ENCODE measurements around the gene HBZ. TPM values are rescaled to one million over a fixed set of nuclear protein-coding genes. Genes with fewer than 3 reads are reported as not detected.

Gene HBZ
- total and polyA plus RNA-seq, 2 of the 8 experiments (the other 6 are each of a cell fraction or from before 2014, with no cell fraction given) = 0.12 TPM; not detected in 1

DNA sequence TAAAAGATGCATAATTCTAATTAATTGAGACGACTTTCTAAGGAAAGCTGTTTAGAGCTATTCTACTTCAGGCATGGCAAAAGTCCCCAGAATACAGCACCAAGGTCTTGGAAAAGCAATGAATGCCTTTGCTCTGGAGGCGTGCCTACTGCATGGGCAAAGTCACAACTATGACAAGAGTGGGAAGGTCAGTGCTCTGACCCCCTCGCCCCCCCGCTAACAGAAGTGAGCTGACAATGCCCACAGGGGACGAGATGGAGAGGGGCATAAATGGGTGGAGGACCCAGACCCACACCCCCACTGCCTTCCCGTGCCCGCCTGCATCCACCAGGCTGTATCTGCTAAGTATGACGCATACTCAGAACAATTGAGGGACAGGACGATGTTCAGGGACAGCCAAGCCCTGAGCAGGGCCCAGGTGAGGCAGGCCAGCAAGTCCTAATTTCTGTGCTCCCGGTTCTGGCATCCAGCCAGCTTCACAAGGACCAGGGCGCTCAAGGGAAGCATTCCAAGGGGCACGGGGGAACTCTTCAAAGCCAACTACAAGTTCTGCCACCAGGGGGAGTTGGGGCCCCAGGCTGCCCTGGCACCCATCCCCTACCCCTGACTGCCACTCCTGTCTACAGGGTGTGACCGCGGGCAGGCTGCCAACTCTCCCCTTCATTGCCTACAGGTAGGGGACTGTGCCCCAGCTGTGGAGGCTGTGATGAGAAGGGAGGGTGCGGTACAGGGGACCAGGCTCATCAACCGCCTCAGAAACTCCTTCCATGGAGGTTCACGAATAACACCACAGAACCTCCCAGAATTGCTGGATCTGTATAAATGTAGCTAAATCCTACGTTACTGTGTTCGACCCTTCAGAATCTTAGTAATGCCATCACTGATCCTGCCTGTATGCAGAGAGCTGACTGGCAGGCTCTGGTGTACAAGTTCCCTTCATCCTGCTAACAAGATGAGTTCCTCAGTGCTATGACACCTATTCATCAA lies 34.8 kb upstream of the HBZ start:
- ChIA-PET POLR2A (ENCODE audit: partially characterized antibody) (interaction anchor here (1.0 to 2.0 kb wide), 5 partner anchors 14 to 118 kb away, joined by 3 to 6 read pairs (median 4); partner anchors contain the start of gene HBQ1), CTCF (ENCODE audit: partially characterized antibody) (interaction anchor here (0.7 to 5.8 kb wide), 39 partner anchors 10 to 667 kb away, joined by 3 to 43 read pairs (median 5); partner anchors contain the start of genes HBM and HBQ1)
- Histone ChIP-seq H2BK120ac (replicated peaks; ENCODE audit: low read depth, low read length) (no peak overlapping the region), H4K8ac (ENCODE audit: extremely low read depth, insufficient read depth, low read length) (no peak overlapping the region), H2BK5ac (ENCODE audit: low read depth, low read length) (no peak overlapping the region), H3K4me3 (ENCODE audit: extremely low read depth in 1 of 4, insufficient read depth in 2 of 4, low read depth in 3 of 4, low read length in 4 of 4) (no peak overlapping the region), H3K9ac (replicated peaks in 1 of 4; ENCODE audit: extremely low read depth in 1 of 4, low read depth in 3 of 4, low read length in 3 of 4) (no peak overlapping the region), H2BK12ac (ENCODE audit: low read depth, low read length) (0 out of 2 replicates have a peak overlapping the region, but pooled peaks have one; percentile 13), H3K27ac (ENCODE audit: low read depth, low read length) (no peak overlapping the region), H3K36me3 (ENCODE audit: control insufficient read depth in 2 of 4, insufficient read depth in 4 of 4, low read length in 3 of 4) (no peaks in the 10 kb centered on the region), H3K23me2 (ENCODE audit: low read depth, low read length) (no peaks in the 10 kb centered on the region), H3K27me3 (replicated peaks in 1 of 4; ENCODE audit: control insufficient read depth in 3 of 4, extremely low read depth in 1 of 4, insufficient read depth in 3 of 4, low read length in 3 of 4) (no peaks in the 10 kb centered on the region), H3K9me3 (ENCODE audit: insufficient read depth in 2 of 2, low read depth in 1 of 2, low read length in 1 of 2) (no peaks in the 10 kb centered on the region), H4K91ac (replicated peaks; ENCODE audit: insufficient read length, low read length) (no peak overlapping the region), H3K4me1 (replicated peaks in 1 of 4; ENCODE audit: control insufficient read depth in 3 of 4, insufficient read depth in 4 of 4, low read length in 3 of 4) (peaks cover 0 to 4% (median 1%) of the 10 kb centered on the region in 4 experiments; a peak in 4 of 7 replicates), H4K20me1 (replicated peaks in 1 of 2; ENCODE audit: control insufficient read depth in 1 of 2, insufficient read depth in 2 of 2, low read length in 2 of 2) (peaks cover 0 to 13% of the 10 kb centered on the region in 2 experiments), H3K4me2 (ENCODE audit: insufficient read depth in 1 of 2, low read depth in 2 of 2, low read length in 2 of 2) (no peak overlapping the region), H3K14ac (ENCODE audit: insufficient read length) (no peak overlapping the region), H4K5ac (ENCODE audit: insufficient read length, low read depth, low read length) (no peak overlapping the region), H2BK20ac (ENCODE audit: low read length) (no peak overlapping the region), H3K79me2 (ENCODE audit: control insufficient read depth in 1 of 2, insufficient read depth in 2 of 2, low read length in 2 of 2) (no peaks in the 10 kb centered on the region), H3K23ac (ENCODE audit: insufficient read length) (no peak overlapping the region), H3K4ac (replicated peaks; ENCODE audit: insufficient read length, low read depth, low read length) (no peak overlapping the region), H3K56ac (replicated peaks; ENCODE audit: insufficient read length, low read depth, low read length) (no peak overlapping the region), H2BK15ac (ENCODE audit: low read length) (no peak overlapping the region), H3K18ac (ENCODE audit: extremely low read depth, low read length) (no peak overlapping the region), H2AFZ (ENCODE audit: low read length) (no peak overlapping the region), H3K79me1 (ENCODE audit: low read depth, low read length) (no peaks in the 10 kb centered on the region), H2AK5ac (ENCODE audit: low read depth, low read length) (no peak overlapping the region)
- DNase-seq (ENCODE audit: low read depth in 1 of 2, low spot score in 2 of 2) (peak; percentile 58 to 94), FAIRE-seq (no peak)
- WGBS, 2 experiments (ENCODE audit: extremely low coverage in 1 of 2, insufficient coverage in 1 of 2, insufficient read length in 1 of 2, insufficient replicate concordance in 2 of 2, low coverage in 1 of 2, low lambda C conversion rate in 2 of 2, missing lambda C conversion rate in 1 of 2) = 74% methylated on average over 19 of the region's 19 CpGs; no CpG with 5 or more reads in 1 of the 2 experiments
- no peak for TF ChIP-seq RBBP5 (IDR thresholded peaks at IDR 0.05; ENCODE audit: borderline replicate concordance, low read depth, low read length)
- TF ChIP-seq YY1 (IDR thresholded peaks at IDR 0.05; ENCODE audit: low read depth, low read length) = peak; percentile 73; the same call in 1 of the 2 replicates
- no peak for TF ChIP-seq CEBPB (IDR thresholded peaks at IDR 0.05; ENCODE audit: low read depth, low read length)
- no peak for TF ChIP-seq JUN (IDR thresholded peaks at IDR 0.05; ENCODE audit: low read depth, low read length)
- no peak for TF ChIP-seq KDM1A (IDR thresholded peaks at IDR 0.05; ENCODE audit: borderline replicate concordance, low read length)
- no peak for TF ChIP-seq POU5F1 (IDR thresholded peaks at IDR 0.05; ENCODE audit: low read depth, low read length)
- TF ChIP-seq TCF12 (IDR thresholded peaks at IDR 0.05; ENCODE audit: low read depth, low read length) = no peak
- TF ChIP-seq GABPA (IDR thresholded peaks at IDR 0.05; ENCODE audit: borderline replicate concordance, insufficient read depth, low read length) = peak; percentile 78; the same call in 1 of the 2 replicates
- TF ChIP-seq BACH1 (IDR thresholded peaks at IDR 0.05; ENCODE audit: low read length) = no peak
- TF ChIP-seq POLR2A (IDR thresholded peaks at IDR 0.05; ENCODE audit: control extremely low read depth in 1 of 2, low read depth in 2 of 2, low read length in 2 of 2) = no peak
- no peak for TF ChIP-seq EZH2 (IDR thresholded peaks at IDR 0.05; ENCODE audit: low read depth, low read length, severe bottlenecking)
- peak; percentile 80 to 82 for TF ChIP-seq RAD21 (IDR thresholded peaks at IDR 0.05 in 1 of 2, conservative IDR thresholded peaks at IDR 0.05 in 1 of 2; ENCODE audit: low read depth in 2 of 2, low read length in 2 of 2)
